Stimulated activated naive B cell treated with anti-CD40 and anti-IgM and Interleukin-4, amounts not matched to agents 10 μg/mL and 1 μg/mL and 100 μg/mL, for 72 hours (primary cell): ENCODE data around the gene PLEKHA8.
A peak's percentile ranks its signal among the peaks of the same experiment; 100 is the strongest.

Experiments used
- ATAC-seq, 2 donors: fragments of 150-1000 bp; cut with Tn5 transposase; replicated peaks; 2 replicates each; pipeline ENCODE4 v1.10.0; 2021; ENCODE audit warnings: moderate library complexity in 1 of 2
- DNase-seq: peaks from one replicate; pipeline ENCODE4 v3.0.0; 2021
- H3K27ac Mint-ChIP-seq: one replicate; pipeline ENCODE4 v1.8.0; 2022; ENCODE audit warnings: mild to moderate bottlenecking, mixed read lengths
- H3K27me3 Mint-ChIP-seq, 2 donors: one replicate each; pipeline ENCODE4 v1.8.0; 2022; ENCODE audit warnings: mixed read lengths in 2 of 2
- H3K36me3 Mint-ChIP-seq, 2 donors: one replicate each; pipeline ENCODE4 v1.8.0; 2022; ENCODE audit warnings: mixed read lengths in 2 of 2, mild to moderate bottlenecking in 1 of 2
- H3K4me1 Mint-ChIP-seq, 2 donors: one replicate each; pipeline ENCODE4 v1.8.0; 2022; ENCODE audit warnings: mixed read lengths in 2 of 2, mild to moderate bottlenecking in 1 of 2
- H3K4me3 Mint-ChIP-seq, 2 donors: one replicate each; pipeline ENCODE4 v1.8.0; 2022; ENCODE audit warnings: mild to moderate bottlenecking in 2 of 2, mixed read lengths in 2 of 2, moderate library complexity in 1 of 2
- H3K9me3 Mint-ChIP-seq, 2 donors: one replicate each; pipeline ENCODE4 v1.8.0; 2022; ENCODE audit warnings: mixed read lengths in 2 of 2, mild to moderate bottlenecking in 1 of 2

PLEKHA8 gene

DNA sequence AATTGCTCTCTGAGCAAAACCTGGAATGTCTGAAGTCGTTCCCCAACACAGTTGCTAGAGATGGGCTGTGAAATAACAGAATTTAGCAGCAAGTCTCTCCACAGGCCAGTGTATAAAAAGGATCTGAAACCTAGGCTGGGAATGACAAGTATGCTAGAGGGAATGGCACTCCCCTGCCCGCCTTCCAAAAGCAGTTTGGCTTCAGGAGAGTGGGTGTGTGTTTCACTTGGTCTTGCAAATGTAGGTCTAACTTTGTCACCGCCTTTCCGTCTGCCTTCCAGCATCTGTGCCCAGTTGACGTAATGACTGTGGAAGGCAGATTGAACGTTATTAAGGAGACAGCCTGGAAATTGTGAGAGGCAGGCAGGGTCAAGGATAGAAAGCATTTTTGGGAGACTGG lies 88.6 kb downstream of the PLEKHA8 start:
- H3K9me3 Mint-ChIP-seq, result peaks cover 10% of the 10 kb centered on the region in 2 donors
- peaks cover 6 to 8% of the 10 kb centered on the region in 2 donors for H3K4me1 Mint-ChIP-seq
- DNase-seq (no peak), ATAC-seq (no peak)
- H3K27ac Mint-ChIP-seq, result no peak overlapping the region
- H3K36me3 Mint-ChIP-seq, result peaks cover 5 to 18% of the 10 kb centered on the region in 2 donors
- no peak overlapping the region for H3K4me3 Mint-ChIP-seq
- H3K27me3 Mint-ChIP-seq, result no peaks in the 10 kb centered on the region

DNA sequence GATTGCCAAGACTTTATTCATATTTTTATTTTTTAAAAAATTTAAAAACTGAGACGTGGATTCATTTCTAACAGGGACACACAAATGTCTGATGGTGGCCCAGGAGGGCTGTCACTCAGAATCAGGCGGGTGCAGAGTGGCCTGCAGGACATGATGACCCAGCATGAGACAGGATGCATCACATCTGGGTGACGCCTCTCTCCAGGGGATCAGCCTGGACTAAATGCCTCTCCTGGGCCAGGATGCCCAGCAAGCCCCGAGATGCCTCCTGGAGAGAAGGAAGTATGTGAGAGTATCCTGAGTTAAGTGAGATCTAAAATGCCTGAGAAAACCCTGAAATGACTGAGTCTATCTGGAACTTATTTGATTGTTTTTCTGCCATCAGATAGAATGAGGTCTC lies 89.7 kb downstream of the PLEKHA8 start:
- no peaks in the 10 kb centered on the region for H3K27me3 Mint-ChIP-seq
- H3K27ac Mint-ChIP-seq, result no peak overlapping the region
- ATAC-seq (no peak), DNase-seq (no peak)
- H3K9me3 Mint-ChIP-seq, result peaks cover 8% of the 10 kb centered on the region in 2 donors
- peaks cover 5 to 14% of the 10 kb centered on the region in 2 donors for H3K36me3 Mint-ChIP-seq
- H3K4me1 Mint-ChIP-seq, result peaks cover 6 to 8% of the 10 kb centered on the region in 2 donors
- no peak overlapping the region for H3K4me3 Mint-ChIP-seq

DNA sequence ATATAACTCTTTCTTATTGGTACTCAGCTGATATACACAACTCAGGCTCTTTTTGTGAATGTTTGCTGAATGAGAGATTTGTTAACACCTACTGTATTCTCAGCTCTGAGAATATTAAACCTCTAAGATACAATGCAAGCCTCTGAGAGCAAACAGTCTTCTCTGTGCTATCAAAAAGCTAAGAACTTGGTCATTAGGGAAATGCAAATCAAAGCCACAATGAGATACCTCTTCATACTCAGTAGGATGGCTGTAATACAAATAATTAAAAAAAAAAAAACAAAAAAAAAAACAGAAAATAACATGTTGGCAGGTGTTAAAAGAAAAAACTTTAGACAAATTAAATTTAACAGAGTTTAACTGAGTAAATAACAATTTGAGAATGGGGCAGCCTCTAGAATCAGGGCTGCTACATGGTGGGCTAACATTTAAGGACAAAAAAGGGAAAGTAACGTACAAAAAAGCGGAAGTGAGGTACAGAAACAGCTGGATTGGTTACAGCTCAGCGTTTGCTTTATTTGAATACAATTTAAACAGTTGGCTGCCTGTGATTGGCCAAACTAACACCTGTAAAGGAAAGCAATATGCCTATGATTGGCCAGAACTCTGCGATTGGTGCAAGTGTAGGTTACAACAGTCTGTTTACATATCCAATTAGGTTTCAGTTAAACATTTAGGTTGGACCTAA lies 91.8 kb downstream of the PLEKHA8 start:
- ATAC-seq (no peak), DNase-seq (no peak)
- Mint-ChIP-seq H3K9me3 (no peaks in the 10 kb centered on the region), H3K36me3 (peaks cover 0 to 5% of the 10 kb centered on the region in 2 donors), H3K27ac (no peak overlapping the region), H3K27me3 (no peaks in the 10 kb centered on the region), H3K4me3 (no peak overlapping the region), H3K4me1 (peaks cover under 1% of the 10 kb centered on the region in 2 donors)

DNA sequence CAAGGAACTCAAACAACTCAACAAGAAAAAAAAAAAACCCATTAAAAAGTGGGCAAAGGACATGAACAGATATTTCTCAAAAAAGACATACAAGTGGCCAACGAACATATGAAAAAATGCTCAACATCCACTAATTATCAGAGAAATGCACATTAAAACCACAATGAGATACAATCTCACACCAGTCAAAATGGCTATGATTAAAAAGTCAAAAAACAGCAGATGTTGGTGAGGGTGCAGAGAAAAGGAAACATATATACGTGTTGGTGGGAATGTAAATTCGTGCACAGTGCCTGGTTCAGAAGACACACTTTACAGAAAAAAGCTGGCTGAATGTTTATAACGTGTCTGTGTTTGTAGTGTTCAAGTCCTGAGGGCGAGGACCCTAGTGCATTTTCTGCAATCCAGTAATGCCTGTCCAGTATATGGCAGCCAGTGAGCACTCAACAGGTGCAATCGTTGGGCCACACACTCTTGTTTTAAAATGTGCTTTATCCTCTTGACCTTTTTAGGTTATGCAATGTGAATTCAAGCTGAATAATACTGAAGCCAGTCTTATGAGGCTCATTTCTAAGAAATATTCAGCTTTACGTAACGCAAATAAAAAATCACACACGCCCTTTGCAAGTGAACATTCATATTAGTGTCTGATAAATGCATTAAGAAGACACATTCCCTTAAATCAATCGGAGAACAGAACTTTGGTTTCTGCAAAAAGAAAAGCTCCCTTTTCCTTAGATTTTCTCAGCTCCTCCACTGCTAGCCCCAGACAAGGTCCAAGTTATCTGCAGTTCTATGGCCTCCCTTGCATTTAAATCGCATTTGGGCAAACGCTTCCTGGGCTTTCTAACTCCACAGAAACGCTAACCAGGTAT lies 105.8 kb downstream of the PLEKHA8 start:
- DNase-seq (no peak), ATAC-seq (no peak)
- no peak overlapping the region for H3K27ac Mint-ChIP-seq
- peak overlapping the region; percentile 86 to 87 for H3K4me3 Mint-ChIP-seq
- no peaks in the 10 kb centered on the region for H3K9me3 Mint-ChIP-seq
- H3K27me3 Mint-ChIP-seq, result peaks cover 5% of the 10 kb centered on the region in 2 donors
- peaks cover 6 to 14% of the 10 kb centered on the region in 2 donors for H3K4me1 Mint-ChIP-seq
- peaks cover 2 to 7% of the 10 kb centered on the region in 2 donors for H3K36me3 Mint-ChIP-seq

GRCh38 chr7:30134611-30135300 lies 106.5 kb downstream of the PLEKHA8 start, which contains the start of gene MTURN:
Gene MTURN, plus strand, starts transcription at chr7:30134986. Its CDS starts 151 bp downstream, at chr7:30135137.
- ATAC-seq (peak; percentile 85 to 86), DNase-seq (peak; percentile 65)
- Mint-ChIP-seq H3K27me3 (peaks cover 5% of the 10 kb centered on the region in 2 donors), H3K27ac (peak within 1 kb of the TSS; percentile 87), H3K4me3 (peak within 1 kb of the TSS; percentile 93 to 95), H3K9me3 (no peaks in the 10 kb centered on the region), H3K4me1 (peaks cover 6 to 14% of the 10 kb centered on the region in 2 donors), H3K36me3 (peaks cover 0 to under 1% of the 10 kb centered on the region in 2 donors)

- Mint-ChIP-seq H3K4me1 (peaks cover 6 to 14% of the 10 kb centered on the region in 2 donors), H3K36me3 (no peaks in the 10 kb centered on the region), H3K4me3 (peak overlapping the region; percentile 93 to 95), H3K27me3 (peaks cover 5% of the 10 kb centered on the region in 2 donors), H3K9me3 (no peaks in the 10 kb centered on the region), H3K27ac (peak overlapping the region; percentile 87)
- ATAC-seq, result peak; percentile 57 to 64
- DNase-seq, result peak; percentile 36
Measured at GRCh38 chr7:30135301-30136116, 107.3 kb downstream of the PLEKHA8 start.

DNA sequence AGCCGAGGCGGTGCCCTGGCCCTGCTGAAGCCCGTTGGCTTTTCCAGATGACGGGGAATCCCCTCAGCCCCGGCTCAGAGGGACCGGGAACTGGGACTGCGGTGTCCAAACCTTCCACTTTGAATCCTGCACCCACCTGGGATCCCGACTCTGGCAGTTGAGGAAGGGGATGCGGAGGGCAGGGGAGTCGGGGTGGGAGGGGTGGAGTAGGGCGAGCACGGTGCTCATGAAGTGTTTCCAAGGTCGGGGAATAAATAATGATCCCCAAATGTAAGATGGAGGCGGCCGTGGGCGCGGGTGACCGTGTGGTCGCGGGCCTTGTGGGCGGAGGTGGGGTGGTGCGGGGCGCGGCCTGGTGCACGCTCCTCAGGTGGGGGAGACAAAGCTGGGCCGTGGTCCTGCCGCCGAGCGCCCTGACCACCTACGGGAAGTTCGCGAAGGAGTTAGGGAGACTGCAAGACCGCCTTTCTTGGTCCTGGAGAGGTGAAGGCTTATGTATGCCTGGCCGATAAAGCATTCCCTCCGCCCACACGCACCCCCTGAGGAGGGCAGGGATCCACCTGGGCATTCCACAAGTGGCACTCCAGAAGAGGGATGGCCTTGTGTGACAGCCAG lies 108.0 kb downstream of the PLEKHA8 start:
- no peak for DNase-seq
- Mint-ChIP-seq H3K36me3 (no peaks in the 10 kb centered on the region), H3K27ac (peak overlapping the region; percentile 87), H3K4me3 (peak overlapping the region; percentile 93 to 95), H3K27me3 (peaks cover 0 to 5% of the 10 kb centered on the region in 2 donors), H3K9me3 (no peaks in the 10 kb centered on the region), H3K4me1 (peaks cover 6 to 14% of the 10 kb centered on the region in 2 donors)
- ATAC-seq, result no peak

DNA sequence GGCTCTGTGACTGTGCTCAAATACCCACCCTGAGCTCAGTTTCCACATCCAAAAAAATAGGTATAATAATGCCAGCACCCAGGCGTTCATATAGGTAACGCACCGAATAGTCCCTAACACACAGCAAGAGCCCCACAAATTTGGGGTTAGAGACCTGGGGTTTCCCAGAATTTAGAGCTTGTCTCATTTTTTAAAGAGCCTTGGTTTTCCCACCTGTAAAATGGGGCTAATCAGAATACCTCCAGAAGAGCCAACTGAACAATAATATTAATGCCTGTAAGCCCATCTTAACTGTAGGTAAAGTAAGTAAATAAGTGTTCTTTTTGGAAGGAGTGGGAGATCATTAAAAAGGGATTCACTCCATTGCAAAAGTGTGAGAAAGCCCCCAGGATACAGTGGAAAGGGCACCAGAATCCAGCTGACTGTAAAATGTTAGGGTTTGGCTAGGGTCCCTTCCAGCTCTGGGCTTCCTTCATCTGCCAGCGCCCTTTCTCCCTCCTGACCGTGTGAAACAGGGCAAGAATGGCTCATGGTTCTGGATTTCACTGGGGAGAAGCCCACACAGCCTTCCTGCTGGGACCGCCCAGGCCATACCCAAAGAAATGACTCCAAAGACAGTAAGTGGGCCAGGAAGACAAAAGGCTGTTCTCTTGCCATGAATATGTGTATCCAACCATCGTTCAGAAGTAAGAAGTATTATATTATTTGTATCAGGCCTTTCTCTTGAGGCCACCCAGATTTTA lies 108.7 kb downstream of the PLEKHA8 start:
- Mint-ChIP-seq H3K4me3 (peak overlapping the region in 1 of 2 donors; percentile 95), H3K36me3 (no peaks in the 10 kb centered on the region), H3K4me1 (peaks cover 6 to 14% of the 10 kb centered on the region in 2 donors), H3K27me3 (peaks cover 0 to 5% of the 10 kb centered on the region in 2 donors), H3K27ac (no peak overlapping the region), H3K9me3 (no peaks in the 10 kb centered on the region)
- ATAC-seq (no peak), DNase-seq (no peak)

- peaks cover 2 to 9% of the 10 kb centered on the region in 2 donors for H3K4me1 Mint-ChIP-seq
- no peaks in the 10 kb centered on the region for H3K9me3 Mint-ChIP-seq
- no peaks in the 10 kb centered on the region for H3K36me3 Mint-ChIP-seq
- H3K27ac Mint-ChIP-seq, result no peak overlapping the region
- ATAC-seq (no peak), DNase-seq (no peak)
- no peaks in the 10 kb centered on the region for H3K27me3 Mint-ChIP-seq
- H3K4me3 Mint-ChIP-seq, result no peak overlapping the region
Measured at GRCh38 chr7:30139836-30140384, 111.7 kb downstream of the PLEKHA8 start.

GRCh38 chr7:30140456-30140855 lies 112.2 kb downstream of the PLEKHA8 start:
- Mint-ChIP-seq H3K27ac (no peak overlapping the region), H3K27me3 (no peaks in the 10 kb centered on the region), H3K4me3 (no peak overlapping the region), H3K4me1 (peaks cover 2 to 9% of the 10 kb centered on the region in 2 donors), H3K36me3 (no peaks in the 10 kb centered on the region), H3K9me3 (no peaks in the 10 kb centered on the region)
- DNase-seq (no peak), ATAC-seq (no peak)

DNA sequence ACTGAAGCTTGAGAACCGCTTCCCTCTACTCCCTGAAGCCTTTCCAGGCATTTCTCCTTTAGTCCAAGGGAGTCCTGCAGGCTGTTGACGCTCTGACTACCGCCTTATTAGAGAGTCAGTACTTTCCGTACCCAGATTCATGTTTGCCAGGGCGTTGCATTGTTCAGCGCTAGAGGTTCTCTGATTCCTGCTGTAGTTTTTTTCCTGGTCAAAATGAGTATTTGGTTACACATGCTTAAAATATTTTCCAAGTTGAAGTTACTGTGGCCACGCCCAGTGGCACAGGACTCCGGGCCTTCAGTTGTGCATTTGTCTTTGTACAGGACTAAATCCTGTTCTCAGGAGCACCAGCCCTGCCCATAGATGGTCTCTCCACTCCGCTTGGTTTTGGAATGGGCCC lies 114.5 kb downstream of the PLEKHA8 start:
- Mint-ChIP-seq H3K4me3 (no peak overlapping the region), H3K36me3 (no peaks in the 10 kb centered on the region), H3K9me3 (no peaks in the 10 kb centered on the region), H3K4me1 (no peaks in the 10 kb centered on the region), H3K27me3 (no peaks in the 10 kb centered on the region), H3K27ac (no peak overlapping the region)
- ATAC-seq, result no peak
- DNase-seq, result no peak

- no peaks in the 10 kb centered on the region for H3K9me3 Mint-ChIP-seq
- H3K27me3 Mint-ChIP-seq, result no peaks in the 10 kb centered on the region
- H3K27ac Mint-ChIP-seq, result no peak overlapping the region
- ATAC-seq, result peak in 1 of 2 donors; percentile 36
- peaks cover 0 to under 1% of the 10 kb centered on the region in 2 donors for H3K4me1 Mint-ChIP-seq
- H3K4me3 Mint-ChIP-seq, result no peak overlapping the region
- H3K36me3 Mint-ChIP-seq, result no peaks in the 10 kb centered on the region
- no peak for DNase-seq
Measured at GRCh38 chr7:30143748-30144251, 115.6 kb downstream of the PLEKHA8 start.
